CD4-positive, CD25-positive, alpha-beta regulatory T cell (primary cell): ENCODE measurements around the gene BIRC7. TPM values are rescaled to one million over a fixed set of nuclear protein-coding genes. Genes with fewer than 3 reads are reported as not detected.

Source experiments
- ATAC-seq, 2 donors: fragments of 150-1000 bp; cut with Tn5 transposase; one replicate each; pipeline ENCODE4 v1.10.0; 2021; ENCODE audit warnings: low read depth in 2 of 2, moderate number of reproducible peaks in 2 of 2, moderate library complexity in 1 of 2
- DNase-seq, 3 donors: peaks; one replicate each; pipeline versions ENCODE4 v3.0.0 to v3.0.0-alpha.2; 2012 to 2022; ENCODE audit warnings: mixed read lengths in 1 of 3
- H3K27ac ChIP-seq: one replicate; pipeline ENCODE4 v1.7.0; 2013; ENCODE audit warnings: mild to moderate bottlenecking, low read length; ENCODE audit not compliant: insufficient read depth, poor library complexity, severe bottlenecking
- H3K27me3 ChIP-seq: one replicate; pipeline ENCODE4 v1.7.0; 2013; ENCODE audit warnings: low read length; ENCODE audit not compliant: control insufficient read depth, insufficient read depth
- H3K36me3 ChIP-seq: one replicate; pipeline ENCODE4 v1.7.0; 2013; ENCODE audit warnings: mild to moderate bottlenecking, low read length, moderate library complexity; ENCODE audit not compliant: control insufficient read depth, insufficient read depth
- H3K4me1 ChIP-seq: 2 replicates; pipeline ENCODE4 v1.7.0; 2013; ENCODE audit warnings: mild to moderate bottlenecking, low read length; ENCODE audit not compliant: insufficient read depth, control insufficient read depth, poor library complexity, severe bottlenecking
- H3K4me3 ChIP-seq: one replicate; pipeline ENCODE4 v1.7.0; 2013; ENCODE audit warnings: low read depth, mild to moderate bottlenecking, low read length, moderate library complexity
- H3K9me3 ChIP-seq, 2 experiments: 1 replicate in 1 of 2; 2 replicates in 1 of 2; pipeline ENCODE4 v1.7.0; 2013; ENCODE audit warnings: low read length in 2 of 2, mild to moderate bottlenecking in 1 of 2, moderate library complexity in 1 of 2; ENCODE audit not compliant: control insufficient read depth in 2 of 2
- H3K27ac Mint-ChIP-seq, 3 donors: one replicate each; pipeline ENCODE4 v1.8.0; 2020 to 2022; ENCODE audit warnings: mild to moderate bottlenecking in 3 of 3, mixed read lengths in 3 of 3, moderate library complexity in 2 of 3
- H3K27me3 Mint-ChIP-seq: one replicate; pipeline ENCODE4 v1.8.0; 2022; ENCODE audit warnings: mild to moderate bottlenecking, mixed read lengths
- H3K36me3 Mint-ChIP-seq: one replicate; pipeline ENCODE4 v1.8.0; 2020; ENCODE audit warnings: mixed read lengths
- H3K4me1 Mint-ChIP-seq, 4 donors: one replicate each; pipeline ENCODE4 v1.8.0; 2020 to 2022; ENCODE audit warnings: mixed read lengths in 4 of 4, mild to moderate bottlenecking in 1 of 4
- H3K4me3 Mint-ChIP-seq, 4 donors: one replicate each; pipeline ENCODE4 v1.8.0; 2020 to 2022; ENCODE audit warnings: mild to moderate bottlenecking in 4 of 4, mixed read lengths in 4 of 4, moderate library complexity in 3 of 4
- H3K9me3 Mint-ChIP-seq, 7 donors: one replicate each; pipeline ENCODE4 v1.8.0; 2020 to 2022; ENCODE audit warnings: mixed read lengths in 7 of 7, mild to moderate bottlenecking in 3 of 7, moderate library complexity in 2 of 7
- polyA plus RNA-seq, 4 donors: library from polyadenylated mRNA; unstranded; fragments of 300-500 nt; fragmentation: Illumina TruSeq; gene quantifications; one replicate each; pipeline ENCODE4 v1.2.3, GENCODE V29; 2021
- total RNA-seq: library from RNA; stranded (reverse); gene quantifications from one replicate; pipeline ENCODE4 v1.2.3, GENCODE V29; 2022

Gene BIRC7
- total and polyA plus RNA-seq, 5 donors from 2014 or later: not detected

- Histone ChIP-seq H3K9me3 (no peaks in the 10 kb centered on the region), H3K27me3 (no peaks in the 10 kb centered on the region), H3K36me3 (peaks cover 43% of the 10 kb centered on the region), H3K4me3 (no peak overlapping the region), H3K4me1 (peaks cover 3% of the 10 kb centered on the region), H3K27ac (no peak overlapping the region)
- ATAC-seq: no peak
- no peaks in the 10 kb centered on the region for H3K27me3 Mint-ChIP-seq
- no peaks in the 10 kb centered on the region for H3K9me3 Mint-ChIP-seq
- H3K4me1 Mint-ChIP-seq: peaks cover 0 to 10% (median 4%) of the 10 kb centered on the region in 4 donors
- no peak for DNase-seq
- peaks cover 7% of the 10 kb centered on the region for H3K36me3 Mint-ChIP-seq
- no peak overlapping the region for H3K27ac Mint-ChIP-seq
- peak overlapping the region in 1 of 4 donors; percentile 54 for H3K4me3 Mint-ChIP-seq
These were observed 44.2 kb downstream of the BIRC7 start for GRCh38 chr20:63279931-63280330.

- Mint-ChIP-seq H3K4me1 (peaks cover 0 to 6% (median under 1%) of the 10 kb centered on the region in 4 donors), H3K36me3 (peaks cover 7% of the 10 kb centered on the region)
These were observed 44.7 kb downstream of the BIRC7 start for GRCh38 chr20:63280371-63280770.

GRCh38 chr20:63280929-63281545 is 45.3 kb downstream of the BIRC7 start:
- Histone ChIP-seq H3K27ac (no peak overlapping the region), H3K36me3 (peaks cover 44% of the 10 kb centered on the region), H3K4me3 (no peak overlapping the region), H3K27me3 (no peaks in the 10 kb centered on the region), H3K4me1 (peaks cover 3% of the 10 kb centered on the region), H3K9me3 (no peaks in the 10 kb centered on the region)
- H3K9me3 Mint-ChIP-seq: no peaks in the 10 kb centered on the region
- H3K27ac Mint-ChIP-seq: no peak overlapping the region
- ATAC-seq: no peak
- H3K27me3 Mint-ChIP-seq: no peaks in the 10 kb centered on the region
- peaks cover 7% of the 10 kb centered on the region for H3K36me3 Mint-ChIP-seq
- H3K4me3 Mint-ChIP-seq: no peak overlapping the region
- no peak for DNase-seq
- H3K4me1 Mint-ChIP-seq: peaks cover 0 to 4% (median 0%) of the 10 kb centered on the region in 4 donors

More at GRCh38 chr20:63280371-63280770, 44.7 kb downstream of the BIRC7 start:
- Histone ChIP-seq H3K27me3 (no peaks in the 10 kb centered on the region), H3K4me1 (peaks cover 3% of the 10 kb centered on the region), H3K9me3 (no peaks in the 10 kb centered on the region), H3K4me3 (no peak overlapping the region), H3K36me3 (peaks cover 43% of the 10 kb centered on the region), H3K27ac (no peak overlapping the region)
- DNase-seq (no peak), ATAC-seq (no peak)
- H3K4me3 Mint-ChIP-seq: no peak overlapping the region
- peak overlapping the region in 1 of 3 donors; percentile 8 for H3K27ac Mint-ChIP-seq
- no peaks in the 10 kb centered on the region for H3K27me3 Mint-ChIP-seq
- H3K9me3 Mint-ChIP-seq: no peaks in the 10 kb centered on the region

- peaks cover 0 to 4% (median 0%) of the 10 kb centered on the region in 4 donors for H3K4me1 Mint-ChIP-seq
- H3K9me3 Mint-ChIP-seq: no peaks in the 10 kb centered on the region
- H3K36me3 ChIP-seq: peaks cover 37% of the 10 kb centered on the region
- no peak overlapping the region for H3K4me3 Mint-ChIP-seq
- H3K4me1 ChIP-seq: peaks cover 3% of the 10 kb centered on the region
- H3K27me3 ChIP-seq: no peaks in the 10 kb centered on the region
- ATAC-seq (no peak), DNase-seq (no peak)
- H3K27me3 Mint-ChIP-seq: no peaks in the 10 kb centered on the region
- no peaks in the 10 kb centered on the region for H3K9me3 ChIP-seq
- no peak overlapping the region for H3K4me3 ChIP-seq
- H3K36me3 Mint-ChIP-seq: peaks cover 7% of the 10 kb centered on the region
- no peak overlapping the region for H3K27ac ChIP-seq
- H3K27ac Mint-ChIP-seq: no peak overlapping the region
These were observed 46.3 kb downstream of the BIRC7 start for GRCh38 chr20:63281742-63282665.

DNA sequence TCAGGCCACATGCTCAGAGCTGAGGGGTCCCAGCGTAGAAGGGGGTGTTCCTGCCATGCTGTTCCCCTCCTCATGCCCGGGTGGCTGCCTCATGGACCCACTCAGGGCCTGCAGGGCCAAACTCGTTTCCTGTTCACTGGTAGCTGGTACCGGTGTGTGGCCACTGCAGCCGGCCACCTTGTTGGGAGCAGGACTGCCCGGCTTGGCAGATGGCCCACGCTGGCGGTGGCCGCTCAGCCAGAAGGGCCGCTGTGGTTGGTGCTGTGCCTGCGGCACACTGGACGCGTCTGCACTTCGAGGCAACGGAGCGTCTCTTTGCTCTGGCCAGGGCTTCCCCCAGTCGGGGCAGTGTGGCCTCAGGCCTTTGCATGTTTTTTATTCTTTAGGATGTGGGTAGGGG is 47.2 kb downstream of the BIRC7 start:
- ATAC-seq (no peak), DNase-seq (no peak)
- Mint-ChIP-seq H3K4me3 (no peak overlapping the region), H3K36me3 (peaks cover 11% of the 10 kb centered on the region), H3K27me3 (no peaks in the 10 kb centered on the region), H3K9me3 (no peaks in the 10 kb centered on the region), H3K27ac (no peak overlapping the region), H3K4me1 (peaks cover 0 to 4% (median 0%) of the 10 kb centered on the region in 4 donors)
- H3K9me3 ChIP-seq: no peaks in the 10 kb centered on the region
- no peak overlapping the region for H3K4me3 ChIP-seq
- H3K36me3 ChIP-seq: peaks cover 35% of the 10 kb centered on the region
- H3K27ac ChIP-seq: no peak overlapping the region
- H3K27me3 ChIP-seq: no peaks in the 10 kb centered on the region
- peaks cover 3% of the 10 kb centered on the region for H3K4me1 ChIP-seq

GRCh38 chr20:63283397-63284082 is 47.8 kb downstream of the BIRC7 start:
- no peaks in the 10 kb centered on the region for H3K27me3 Mint-ChIP-seq
- Histone ChIP-seq H3K4me1 (peaks cover 3% of the 10 kb centered on the region), H3K27ac (no peak overlapping the region), H3K36me3 (peaks cover 35% of the 10 kb centered on the region), H3K27me3 (no peaks in the 10 kb centered on the region), H3K4me3 (no peak overlapping the region), H3K9me3 (no peaks in the 10 kb centered on the region)
- peak overlapping the region; percentile 38 to 80 (median 74) for H3K4me3 Mint-ChIP-seq
- peak overlapping the region in 2 of 3 donors; percentile 29 to 62 for H3K27ac Mint-ChIP-seq
- peaks cover 0 to 4% (median 0%) of the 10 kb centered on the region in 4 donors for H3K4me1 Mint-ChIP-seq
- H3K9me3 Mint-ChIP-seq: no peaks in the 10 kb centered on the region
- DNase-seq: no peak
- no peak for ATAC-seq
- peaks cover 11% of the 10 kb centered on the region for H3K36me3 Mint-ChIP-seq

DNA sequence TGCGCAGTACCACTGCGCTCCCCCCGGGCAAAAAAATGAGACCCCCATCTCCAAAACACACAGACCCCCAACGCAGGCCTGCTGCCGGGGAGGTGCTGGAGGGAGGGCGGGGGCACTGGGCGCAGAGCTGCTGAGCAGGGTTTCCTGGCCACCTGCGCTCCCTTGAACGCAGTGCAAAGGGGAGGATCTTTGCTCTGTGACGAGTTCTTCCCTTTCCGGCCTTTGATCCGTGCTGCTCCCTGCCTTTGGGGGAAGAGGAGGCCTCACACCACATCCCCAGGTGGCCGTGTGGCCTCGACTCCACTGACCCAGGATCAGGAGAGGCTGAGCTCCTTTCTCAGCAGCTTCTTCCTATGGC is 48.4 kb downstream of the BIRC7 start:
- Histone ChIP-seq H3K27ac (peak overlapping the region; percentile 33), H3K4me3 (no peak overlapping the region)

More for the DNA sequence above, 48.4 kb downstream of the BIRC7 start:
- H3K4me1 Mint-ChIP-seq: peaks cover 0 to 4% (median 0%) of the 10 kb centered on the region in 4 donors
- H3K4me3 Mint-ChIP-seq: peak overlapping the region; percentile 38 to 80 (median 74)
- Histone ChIP-seq H3K4me1 (peaks cover 3% of the 10 kb centered on the region), H3K9me3 (no peaks in the 10 kb centered on the region), H3K27me3 (no peaks in the 10 kb centered on the region), H3K36me3 (peaks cover 34% of the 10 kb centered on the region)
- no peaks in the 10 kb centered on the region for H3K27me3 Mint-ChIP-seq
- peaks cover 11% of the 10 kb centered on the region for H3K36me3 Mint-ChIP-seq
- DNase-seq (peak in 1 of 3 donors; percentile 61), ATAC-seq (peak; percentile 55 to 65)
- peak overlapping the region in 2 of 3 donors; percentile 29 to 62 for H3K27ac Mint-ChIP-seq
- H3K9me3 Mint-ChIP-seq: no peaks in the 10 kb centered on the region
